GM19351 (cell line): ENCODE results near the gene ASB13.

Experiments
- ATAC-seq: cut with Tn5 transposase; IDR thresholded peaks from one replicate; pipeline ENCODE4 v1.9.1; 2021; ENCODE audit warnings: mild to moderate bottlenecking, moderate library complexity; ENCODE audit not compliant: unreplicated experiment

The ASB13 gene

GRCh38 chr10:5670662-5671375, 4.4 kb upstream of the ASB13 start:
- no peak for ATAC-seq

GRCh38 chr10:5669604-5670003, 3.2 kb upstream of the ASB13 start:
- ATAC-seq, result no peak

- no peak for ATAC-seq
These were observed 2.0 kb upstream of the ASB13 start for GRCh38 chr10:5668429-5668828.

- no peak for ATAC-seq
These were observed 641 bp upstream of the ASB13 start for GRCh38 chr10:5666841-5667630.

GRCh38 chr10:5665373-5666007, 905 bp downstream of the ASB13 start:
- peak; percentile 16 for ATAC-seq

- ATAC-seq, result no peak
These were observed 2.5 kb downstream of the ASB13 start for GRCh38 chr10:5663692-5664427.

GRCh38 chr10:5662708-5663579, 3.5 kb downstream of the ASB13 start:
- ATAC-seq, result no peak

- ATAC-seq, result no peak
These were observed 5.4 kb downstream of the ASB13 start for GRCh38 chr10:5661043-5661442.

GRCh38 chr10:5659702-5660528, 6.5 kb downstream of the ASB13 start:
- ATAC-seq, result peak; percentile 83

- ATAC-seq, result no peak
These were observed 7.3 kb downstream of the ASB13 start for GRCh38 chr10:5658871-5659618.

GRCh38 chr10:5656737-5657579, 9.4 kb downstream of the ASB13 start:
- no peak for ATAC-seq

GRCh38 chr10:5655121-5655520, 11.3 kb downstream of the ASB13 start:
- ATAC-seq, result no peak

- no peak for ATAC-seq
These were observed 12.1 kb downstream of the ASB13 start for GRCh38 chr10:5654218-5654755.

GRCh38 chr10:5652746-5653145, 13.6 kb downstream of the ASB13 start:
- ATAC-seq, result no peak

- ATAC-seq, result no peak
These were observed 15.0 kb downstream of the ASB13 start for GRCh38 chr10:5651388-5651764.

GRCh38 chr10:5650664-5651387, 15.6 kb downstream of the ASB13 start:
- ATAC-seq, result no peak

GRCh38 chr10:5649746-5650145, 16.6 kb downstream of the ASB13 start:
- no peak for ATAC-seq
